Breast epithelium (tissue), 3 donors: Measurements from ENCODE around the gene ZNF775.

ENCODE experiments used
- POLR2A ChIP-seq: fragments of 450-650 bp; IDR thresholded peaks from one replicate; pipeline ENCODE4 v1.6.1; 2016; ENCODE audit warnings: antibody characterized with exemption, mild to moderate bottlenecking, moderate library complexity
- POLR2AphosphoS5 ChIP-seq, 3 donors: sonication (generic); formaldehyde crosslinking; IDR thresholded peaks; one replicate each; pipeline ENCODE4 v1.6.1; 2017; ENCODE audit warnings: antibody characterized with exemption in 3 of 3
- TF ChIP-seq, protein P1 (sequence below), 3 donors: fragments of 450-650 bp; IDR thresholded peaks; one replicate each; pipeline ENCODE4 v1.5.1; 2016 to 2017; ENCODE audit warnings: antibody characterized with exemption in 3 of 3, mild to moderate bottlenecking in 3 of 3, moderate library complexity in 3 of 3

DNA sequence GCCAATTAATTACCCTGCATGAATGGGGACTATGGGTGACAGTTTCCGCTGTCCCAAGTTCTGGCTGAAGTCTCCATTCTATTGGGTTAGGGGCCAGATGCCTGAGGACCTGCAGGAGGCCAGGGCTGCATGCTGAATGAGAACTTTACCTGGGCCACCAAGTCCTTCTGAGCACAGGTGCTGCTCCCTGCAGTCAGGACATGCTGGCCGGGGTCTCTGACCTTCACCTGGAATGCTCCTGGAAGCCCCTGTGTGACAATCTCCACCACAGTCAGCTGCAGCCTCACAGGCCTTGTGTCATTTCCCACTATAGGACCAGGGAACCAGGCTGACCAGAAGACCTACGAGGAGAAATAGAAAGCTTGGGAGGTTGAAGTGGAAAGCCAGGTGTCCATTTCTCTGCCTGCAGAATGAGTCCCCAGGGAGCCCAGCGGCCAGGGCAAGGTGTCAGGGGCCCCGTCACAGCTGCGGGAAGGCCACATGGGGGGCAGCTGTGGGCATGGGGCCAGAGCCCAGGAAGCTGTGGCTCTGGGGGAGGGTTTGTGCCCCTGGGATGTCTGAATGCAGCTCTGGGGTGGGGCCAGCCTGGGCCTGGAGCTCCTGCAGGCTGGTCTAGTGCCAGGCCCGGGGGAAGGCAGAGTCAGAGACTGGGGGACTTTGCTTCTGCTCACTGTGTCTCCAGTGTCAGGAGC, 65.7 kb downstream of the ZNF775 start:
- TF ChIP-seq, protein P1, sequence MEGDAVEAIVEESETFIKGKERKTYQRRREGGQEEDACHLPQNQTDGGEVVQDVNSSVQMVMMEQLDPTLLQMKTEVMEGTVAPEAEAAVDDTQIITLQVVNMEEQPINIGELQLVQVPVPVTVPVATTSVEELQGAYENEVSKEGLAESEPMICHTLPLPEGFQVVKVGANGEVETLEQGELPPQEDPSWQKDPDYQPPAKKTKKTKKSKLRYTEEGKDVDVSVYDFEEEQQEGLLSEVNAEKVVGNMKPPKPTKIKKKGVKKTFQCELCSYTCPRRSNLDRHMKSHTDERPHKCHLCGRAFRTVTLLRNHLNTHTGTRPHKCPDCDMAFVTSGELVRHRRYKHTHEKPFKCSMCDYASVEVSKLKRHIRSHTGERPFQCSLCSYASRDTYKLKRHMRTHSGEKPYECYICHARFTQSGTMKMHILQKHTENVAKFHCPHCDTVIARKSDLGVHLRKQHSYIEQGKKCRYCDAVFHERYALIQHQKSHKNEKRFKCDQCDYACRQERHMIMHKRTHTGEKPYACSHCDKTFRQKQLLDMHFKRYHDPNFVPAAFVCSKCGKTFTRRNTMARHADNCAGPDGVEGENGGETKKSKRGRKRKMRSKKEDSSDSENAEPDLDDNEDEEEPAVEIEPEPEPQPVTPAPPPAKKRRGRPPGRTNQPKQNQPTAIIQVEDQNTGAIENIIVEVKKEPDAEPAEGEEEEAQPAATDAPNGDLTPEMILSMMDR (IDR thresholded peaks at IDR 0.05), result no peak
- TF ChIP-seq POLR2A (no peak), POLR2AphosphoS5 (IDR thresholded peaks at IDR 0.05) (no peak)
